Activated effector memory CD4-positive, alpha-beta T cell treated with anti-CD3 and anti-CD28 coated beads, Interleukin-2, amount 50 U/mL, for 16 hours (primary cell): Measurements from ENCODE around the gene TNFRSF12A.

Experiments
- DNase-seq: peaks from one replicate; pipeline ENCODE4 v3.0.0-alpha.2; 2020

The TNFRSF12A gene

DNA sequence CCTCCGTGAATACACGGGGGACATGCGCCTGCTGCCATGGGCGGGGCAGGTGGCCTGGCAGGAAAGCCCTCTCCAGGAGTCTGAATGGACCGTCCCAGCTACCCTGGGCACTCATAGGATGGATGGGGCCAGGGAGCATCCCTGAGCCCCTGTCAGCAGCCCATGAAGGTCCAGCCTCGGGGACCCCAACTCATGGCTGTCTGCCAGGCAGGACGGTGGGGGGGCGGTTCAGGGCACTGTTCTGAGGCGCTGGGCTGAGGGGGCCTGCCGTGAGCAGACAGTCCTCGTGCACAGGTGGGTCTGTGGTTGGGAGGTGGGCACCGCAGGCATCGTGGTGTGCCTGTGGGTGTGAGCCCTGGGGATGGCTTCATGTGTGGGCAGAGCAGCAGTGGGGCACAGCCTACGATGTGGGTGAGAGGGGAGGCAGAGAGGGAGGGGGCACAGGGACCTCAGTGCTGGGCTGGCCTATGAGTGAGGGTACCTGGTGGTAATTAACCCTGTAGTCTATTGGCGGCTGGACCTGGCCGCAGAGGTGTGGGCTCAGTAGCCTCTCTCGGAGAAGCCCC is 33.5 kb upstream of the TNFRSF12A start:
- DNase-seq, result no peak

DNA sequence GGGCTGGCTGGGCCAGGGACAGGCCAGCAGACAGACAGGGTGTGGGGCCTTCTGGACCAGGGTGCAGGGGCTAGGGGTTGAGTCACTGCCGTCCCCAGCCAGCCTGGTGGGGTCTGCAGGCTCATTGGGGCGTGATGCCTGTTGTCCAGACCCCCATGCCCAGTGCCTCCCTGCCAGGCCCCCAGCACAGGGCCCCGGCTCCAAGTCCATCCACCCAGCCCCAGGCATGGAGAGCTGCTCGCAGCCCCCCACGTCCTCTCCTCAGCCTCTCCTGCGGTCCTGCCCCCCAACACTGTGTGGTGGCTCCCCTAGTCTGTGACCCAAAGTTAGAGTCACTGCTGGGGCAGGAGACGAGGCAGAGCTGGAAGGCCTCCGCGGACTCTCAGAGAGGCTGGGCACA is 32.9 kb upstream of the TNFRSF12A start:
- no peak for DNase-seq

DNA sequence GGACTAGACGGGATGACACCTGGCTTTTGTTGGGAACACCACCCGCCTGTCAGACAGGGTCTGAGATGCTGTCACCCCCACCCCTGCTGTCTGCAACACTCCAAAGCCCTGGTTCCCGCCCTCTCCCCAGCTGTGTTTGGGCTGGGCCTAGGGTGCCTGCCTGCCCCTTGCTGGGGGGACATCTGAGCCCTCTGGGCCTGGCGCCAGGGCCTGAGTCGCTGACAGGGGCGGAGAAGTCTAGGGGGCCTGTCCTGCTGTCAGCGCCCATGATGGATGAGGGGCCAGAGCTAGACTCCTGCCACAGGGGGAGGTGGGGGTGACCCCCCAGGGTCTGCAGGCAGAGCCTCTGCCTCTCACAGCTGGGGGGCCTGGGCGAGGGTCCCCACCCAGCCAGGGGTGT is 32.3 kb upstream of the TNFRSF12A start:
- no peak for DNase-seq

DNA sequence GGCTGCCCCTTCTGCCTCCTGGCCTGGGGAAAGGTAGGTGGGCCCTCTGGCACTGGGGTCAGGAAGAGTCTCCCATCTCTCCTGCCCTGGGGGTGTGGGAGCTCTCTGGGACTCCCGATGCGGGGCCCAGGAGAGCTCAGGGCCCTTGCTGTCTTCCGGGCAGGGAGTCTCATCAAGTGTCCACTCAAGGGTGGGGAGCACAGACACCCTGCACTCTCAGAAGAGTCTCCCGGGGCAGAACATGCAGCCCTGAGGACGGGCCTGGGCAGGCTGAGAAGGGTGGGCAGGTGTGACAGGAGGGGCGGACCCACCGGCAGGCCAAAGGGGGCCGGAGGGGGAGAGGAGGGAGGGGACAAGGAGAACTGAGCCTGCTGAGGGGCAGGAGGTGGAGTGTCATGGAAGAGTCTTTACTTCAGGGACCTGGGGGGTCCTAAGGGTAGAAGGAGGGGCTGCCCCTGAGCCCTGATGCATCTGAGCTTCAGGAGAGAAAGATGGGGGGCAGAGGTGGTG is 31.5 kb upstream of the TNFRSF12A start:
- DNase-seq, result no peak

DNA sequence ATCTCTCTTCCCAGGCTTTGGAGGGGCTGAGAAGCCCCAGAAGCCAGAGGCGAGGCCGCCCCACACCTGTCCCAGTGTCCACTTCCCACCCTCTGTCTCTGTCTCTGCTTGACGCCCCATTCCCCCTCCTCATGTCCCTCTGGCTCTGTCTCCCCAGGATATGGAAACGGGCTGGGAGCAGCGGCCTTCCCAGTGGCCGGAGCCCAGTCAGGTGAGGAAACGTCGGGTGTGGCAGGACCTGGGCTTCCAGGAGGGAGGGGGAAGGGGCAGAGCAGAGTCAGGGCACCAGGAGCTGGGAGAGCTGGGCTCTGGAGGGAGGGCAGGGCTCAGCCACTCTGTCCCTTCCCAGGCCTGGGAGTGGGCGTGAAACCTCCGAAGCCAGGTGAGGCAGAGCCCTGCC is 29.3 kb upstream of the TNFRSF12A start:
- DNase-seq, result no peak

DNA sequence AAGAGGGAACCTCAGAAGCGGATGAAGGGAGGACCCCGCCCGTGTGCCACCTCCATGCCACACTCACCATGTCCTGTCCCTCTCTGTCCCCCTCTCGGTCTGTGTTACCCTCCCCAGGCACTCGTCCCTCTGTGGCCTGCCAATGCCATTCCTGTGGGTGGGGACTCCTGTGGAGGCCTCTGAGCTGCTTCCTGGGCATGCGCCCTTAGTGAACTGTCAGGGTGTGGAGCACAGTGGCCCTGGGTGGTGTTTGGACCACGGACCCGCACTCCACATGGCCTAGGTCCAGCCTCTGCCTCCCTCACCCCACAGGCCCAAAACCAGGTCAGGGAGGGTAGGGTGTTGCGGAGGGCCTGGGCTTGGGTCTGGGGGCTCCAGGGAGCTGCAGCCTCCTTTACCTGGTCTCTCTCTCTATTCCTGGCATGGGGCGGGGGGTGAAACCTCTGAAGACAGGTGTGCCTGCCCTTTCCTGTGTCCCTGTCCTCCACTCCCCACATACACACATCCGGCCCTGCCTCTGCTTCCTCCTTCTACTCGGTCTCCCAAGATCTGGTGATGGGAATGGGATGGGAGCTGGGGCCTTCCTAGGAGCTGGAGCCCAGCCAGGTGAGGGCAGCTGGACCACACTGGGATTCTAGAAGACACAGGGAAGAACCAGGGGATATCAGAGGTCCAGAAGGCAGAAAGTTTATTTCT is 28.5 kb upstream of the TNFRSF12A start:
- no peak for DNase-seq

DNA sequence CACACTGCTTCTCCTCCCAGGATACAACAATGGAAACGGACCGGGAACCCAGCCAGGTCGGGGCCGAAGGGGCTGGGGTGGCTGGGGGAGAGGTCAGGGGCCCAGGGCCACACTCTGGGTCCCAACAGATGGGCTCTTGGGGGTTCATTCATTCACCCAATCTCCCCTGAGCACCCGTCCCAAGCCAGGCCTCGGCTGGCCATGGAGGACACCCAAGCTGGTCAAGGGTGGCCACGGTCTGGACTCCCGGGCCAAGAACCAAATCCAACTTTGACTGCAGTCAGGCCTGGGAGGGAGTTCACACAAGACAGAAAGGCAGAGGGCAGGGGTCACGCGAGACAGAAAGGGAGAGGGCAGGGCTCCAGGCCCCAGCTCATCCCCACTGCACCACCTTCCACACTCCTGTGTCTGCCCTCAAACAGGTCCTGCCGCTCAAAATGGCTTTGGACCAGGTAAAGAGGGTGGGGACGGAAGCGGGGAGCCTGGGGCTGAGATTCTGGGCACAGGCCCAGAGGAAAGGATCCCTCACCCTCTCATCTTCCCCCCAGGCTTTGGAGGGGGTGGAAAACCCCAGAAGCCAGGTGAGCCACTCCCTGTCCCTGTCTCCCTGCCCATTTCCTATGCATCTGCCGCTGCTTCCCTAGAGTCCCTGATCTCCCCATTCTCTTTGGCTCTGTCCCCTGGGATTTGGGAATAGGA is 27.6 kb upstream of the TNFRSF12A start:
- DNase-seq, result no peak

DNA sequence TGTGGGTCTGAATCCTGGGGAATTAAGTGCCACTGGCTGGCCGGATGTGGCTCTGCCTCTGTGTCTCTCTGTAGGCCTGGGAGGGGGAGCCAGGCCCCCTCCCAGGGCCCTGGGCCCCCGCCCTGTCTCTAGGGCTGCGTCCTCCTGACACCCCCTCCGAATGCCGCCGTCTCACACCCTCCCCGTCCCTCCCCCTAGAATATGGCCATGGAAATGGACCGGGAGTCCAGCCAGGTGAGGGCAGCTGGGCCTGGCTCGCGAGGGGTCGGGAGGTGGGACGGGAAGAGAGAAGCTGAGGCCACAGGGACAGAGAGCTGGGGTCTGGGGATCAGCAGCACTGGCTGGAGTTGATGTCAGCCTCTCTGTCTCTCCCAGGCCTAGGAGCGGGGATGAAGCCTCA is 23.9 kb upstream of the TNFRSF12A start:
- no peak for DNase-seq

DNA sequence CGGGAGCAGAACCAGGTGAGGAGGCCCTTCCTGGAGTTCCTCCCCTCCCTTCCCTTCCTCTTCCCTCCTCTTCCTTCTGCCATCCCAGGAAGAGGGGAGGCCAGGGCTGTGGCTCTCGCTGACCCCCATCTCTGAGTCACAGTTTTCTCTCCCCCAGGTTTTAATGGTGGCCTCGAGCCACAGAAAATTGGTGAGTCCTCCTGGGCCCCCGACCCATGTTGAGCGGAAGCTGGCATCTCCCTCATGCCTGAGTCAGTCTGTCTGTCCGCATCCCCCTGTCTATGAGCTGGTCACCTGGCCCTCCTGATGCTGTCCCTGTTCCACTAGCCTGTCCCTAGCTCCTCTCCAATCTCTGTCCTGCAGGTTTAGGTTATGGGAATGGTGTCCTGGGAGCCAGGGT is 20.2 kb upstream of the TNFRSF12A start:
- DNase-seq, result no peak

DNA sequence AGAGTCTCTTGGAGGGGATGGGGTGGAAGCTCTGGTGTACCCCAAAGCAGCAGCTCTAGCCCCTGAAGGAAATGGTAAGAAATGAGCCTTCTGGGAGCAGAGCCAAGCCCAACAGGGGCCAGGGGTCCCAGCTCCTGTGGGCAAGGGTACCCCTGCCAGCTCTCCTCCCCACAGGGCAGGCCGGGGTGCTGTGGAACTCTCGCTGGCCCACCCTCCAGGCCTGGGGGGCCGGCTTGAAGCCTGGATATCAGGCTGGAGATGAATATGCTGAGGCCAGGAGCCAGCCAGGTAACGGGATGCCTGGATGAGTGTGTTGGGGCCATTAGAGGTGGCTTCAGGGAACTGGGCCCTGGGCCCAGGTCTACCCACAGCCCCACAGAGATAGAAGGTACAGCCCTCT is 19.6 kb upstream of the TNFRSF12A start:
- DNase-seq, result no peak

DNA sequence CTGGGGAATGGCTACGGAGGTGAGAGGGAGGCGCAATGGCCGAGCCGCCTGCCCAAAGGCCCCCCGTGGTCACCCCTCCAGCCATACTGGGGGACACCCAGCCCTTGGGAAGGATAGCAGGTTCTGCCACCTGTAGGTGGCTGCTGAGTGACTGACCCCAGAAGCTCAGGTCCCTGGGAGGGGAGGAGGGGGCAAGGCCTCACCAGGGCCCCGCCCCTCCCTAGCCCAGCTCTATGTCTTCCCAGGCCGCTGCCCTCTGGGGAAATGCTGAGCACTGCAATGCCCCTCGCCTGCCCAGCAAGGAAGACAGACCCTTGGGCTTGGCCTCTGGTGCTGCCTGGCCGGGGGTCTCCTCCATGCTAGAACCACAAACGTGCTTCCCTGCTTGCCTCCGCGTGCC is 18.9 kb upstream of the TNFRSF12A start:
- no peak for DNase-seq

DNA sequence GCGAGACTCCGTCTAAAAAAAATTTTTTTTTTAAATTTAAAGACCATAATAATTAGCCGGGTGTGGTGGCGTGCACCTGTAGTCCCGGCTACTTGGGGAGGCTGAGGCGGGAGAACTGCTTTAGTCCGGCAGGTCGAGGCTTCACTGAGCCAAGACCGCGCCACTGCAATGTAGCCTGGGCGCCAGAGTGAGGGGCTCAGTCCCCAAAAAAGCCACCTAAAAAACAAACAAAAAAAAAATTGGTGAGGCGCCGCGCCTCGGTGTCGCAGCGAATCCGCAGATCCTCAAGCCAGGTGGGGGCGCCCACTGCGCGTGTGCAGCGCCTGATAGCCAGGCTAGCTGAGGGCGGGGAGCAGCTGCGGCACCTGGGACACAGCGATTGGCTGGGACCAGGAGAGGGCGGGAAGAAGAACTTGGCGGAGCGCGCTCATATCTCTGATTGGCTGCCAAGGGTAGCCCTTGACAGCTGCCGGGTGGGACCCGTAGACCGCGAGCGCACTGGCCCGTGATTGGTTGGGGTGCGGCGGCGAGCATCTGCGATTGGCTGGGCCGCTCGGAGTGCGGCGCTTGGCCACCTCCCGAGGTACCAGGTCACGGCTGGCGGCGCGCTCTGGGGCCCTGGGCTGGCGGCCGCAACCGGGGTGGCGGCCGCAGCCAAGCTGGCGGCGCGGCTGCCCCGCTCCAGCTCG is 16.4 kb upstream of the TNFRSF12A start:
- peak; percentile 99 for DNase-seq

DNA sequence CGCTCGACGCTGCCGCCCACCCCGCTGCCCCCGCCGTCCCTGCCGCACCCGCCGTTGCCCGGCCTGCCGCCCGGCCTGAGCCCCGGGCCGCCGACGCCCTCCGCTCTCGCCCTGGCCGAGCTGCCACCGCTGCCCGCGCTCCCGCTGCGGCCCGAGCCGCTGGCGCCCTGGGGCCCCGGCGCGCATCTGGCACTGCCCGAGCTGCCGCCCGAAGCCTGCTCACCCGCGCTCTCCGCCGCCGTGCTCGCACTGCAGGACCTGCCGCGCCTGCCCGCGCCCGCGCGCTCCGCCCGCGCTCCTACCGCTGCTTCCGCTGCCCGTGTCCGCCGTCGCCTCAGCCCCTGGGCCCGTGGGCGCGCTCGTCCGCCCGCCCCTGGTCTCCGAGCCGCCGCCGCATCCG is 15.8 kb upstream of the TNFRSF12A start:
- no peak for DNase-seq

DNA sequence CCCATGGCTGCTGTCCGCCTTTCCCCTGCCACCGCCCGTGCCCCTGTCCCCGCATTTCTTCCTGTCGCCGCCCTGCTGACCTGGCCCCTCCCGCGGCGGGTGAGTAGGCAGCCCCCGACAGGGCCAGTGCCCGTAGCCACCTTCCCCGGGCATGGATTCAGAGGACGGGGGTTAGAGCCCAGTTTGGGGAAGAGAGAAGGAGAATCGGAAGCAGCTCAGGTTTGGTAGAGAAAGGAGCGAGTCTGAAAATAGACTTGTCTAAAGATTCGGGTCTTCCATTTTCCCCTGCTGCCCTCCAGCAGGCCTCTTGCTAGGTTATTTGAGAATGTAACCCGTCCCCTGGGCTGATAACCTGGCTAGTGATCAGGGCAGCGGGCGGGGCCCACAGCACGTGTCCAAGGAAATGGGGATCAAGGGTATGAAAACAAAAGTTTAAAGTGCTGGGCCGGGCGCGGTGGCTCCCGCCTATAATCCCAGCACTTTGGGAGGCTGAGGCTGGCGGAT is 15.3 kb upstream of the TNFRSF12A start:
- peak; percentile 69 for DNase-seq

DNA sequence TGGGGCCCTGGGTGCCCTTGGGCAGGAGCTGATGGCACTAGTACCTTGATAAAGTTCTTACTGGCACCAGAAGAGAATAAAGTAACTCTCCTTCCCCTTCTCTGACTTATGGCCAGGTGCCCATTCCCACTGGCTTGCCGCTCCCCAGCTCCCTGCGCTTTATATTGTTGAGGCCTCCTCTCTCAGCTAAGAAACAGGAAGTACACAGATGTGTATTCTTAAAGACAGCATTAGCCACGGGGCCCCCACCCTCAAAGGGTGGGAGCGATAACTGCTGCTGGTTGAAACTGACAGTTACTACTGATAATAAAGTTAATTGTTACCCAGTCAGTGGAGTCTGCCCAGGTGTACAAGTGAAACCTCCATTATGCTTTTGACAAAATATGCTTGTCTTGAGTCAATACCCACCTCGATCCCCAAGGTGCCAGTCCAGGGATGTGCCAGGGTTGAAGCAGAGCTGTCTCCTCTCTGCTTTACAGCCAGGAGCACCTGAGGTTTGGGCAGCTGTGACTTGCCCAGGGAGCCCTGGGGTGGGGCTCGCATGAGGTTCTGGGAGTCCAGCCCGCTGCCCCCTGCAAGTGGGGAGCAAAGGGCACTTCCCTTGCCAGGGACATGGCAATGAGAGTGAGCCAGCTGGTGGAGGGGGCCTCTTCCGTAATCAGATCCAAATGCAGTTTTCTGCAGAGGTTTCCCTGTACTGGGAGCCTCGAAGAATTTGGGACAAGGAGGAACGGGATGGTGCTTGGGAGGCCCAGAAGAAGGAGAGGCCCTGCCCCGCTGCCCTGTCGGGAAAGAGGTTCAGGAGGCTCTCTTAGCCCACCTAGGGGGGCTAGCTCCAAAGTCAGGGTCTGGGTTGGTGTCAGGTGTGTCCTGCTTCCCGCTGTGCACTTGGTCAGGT is 12.9 kb upstream of the TNFRSF12A start:
- no peak for DNase-seq

DNA sequence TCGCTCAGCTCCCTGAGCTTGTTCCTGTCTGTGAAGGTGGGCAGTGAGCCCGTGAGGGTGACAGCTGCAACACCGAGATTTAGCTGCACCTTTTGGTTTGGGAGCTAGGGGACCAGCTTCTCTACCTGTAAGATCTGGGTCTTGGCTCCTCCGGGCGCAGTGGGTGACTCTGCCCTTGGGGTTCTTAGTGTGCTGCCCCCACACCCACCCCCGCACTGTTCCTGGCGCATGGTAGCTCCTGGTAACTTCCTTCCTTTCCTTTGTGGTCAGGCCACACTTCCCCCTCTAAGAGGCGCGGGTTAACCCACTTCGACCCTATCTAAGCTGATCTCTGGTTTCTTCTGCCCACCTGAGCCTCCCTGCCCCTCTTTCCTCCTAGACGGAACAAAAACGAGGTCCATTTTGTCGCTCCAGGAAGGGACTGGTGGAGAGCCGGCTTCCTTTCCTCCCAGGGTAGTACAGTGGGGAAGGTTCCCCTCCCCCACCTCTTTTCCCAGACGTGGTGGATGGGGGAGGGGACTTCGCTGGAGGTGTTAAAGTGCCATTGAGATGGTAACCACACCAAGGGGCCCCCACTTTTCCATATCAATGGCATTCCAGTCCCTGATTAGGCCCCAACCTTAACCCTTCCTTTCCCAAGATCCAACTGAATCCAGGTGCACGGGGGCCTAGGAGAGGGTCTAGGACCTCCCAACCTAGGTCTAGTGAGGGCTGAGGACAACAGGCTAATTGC is 12.0 kb upstream of the TNFRSF12A start:
- DNase-seq, result no peak

DNA sequence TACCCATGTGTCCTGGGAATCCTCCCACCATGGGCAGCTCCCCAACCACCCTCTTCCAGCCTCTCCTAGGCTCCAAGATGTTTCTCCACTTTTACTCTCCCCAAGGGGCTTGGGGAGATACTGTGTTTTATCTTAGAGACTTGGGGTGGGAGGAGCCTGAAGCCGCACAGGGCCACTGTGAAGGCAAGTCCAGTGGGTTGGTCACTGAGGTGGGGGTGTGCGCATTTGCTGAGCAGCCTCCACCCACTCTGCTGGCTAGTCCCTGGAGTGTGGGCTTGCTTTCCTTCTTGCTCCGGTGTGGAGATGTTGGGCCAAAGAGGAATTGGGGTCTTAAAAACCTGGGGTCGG is 11.5 kb upstream of the TNFRSF12A start:
- DNase-seq, result no peak

DNA sequence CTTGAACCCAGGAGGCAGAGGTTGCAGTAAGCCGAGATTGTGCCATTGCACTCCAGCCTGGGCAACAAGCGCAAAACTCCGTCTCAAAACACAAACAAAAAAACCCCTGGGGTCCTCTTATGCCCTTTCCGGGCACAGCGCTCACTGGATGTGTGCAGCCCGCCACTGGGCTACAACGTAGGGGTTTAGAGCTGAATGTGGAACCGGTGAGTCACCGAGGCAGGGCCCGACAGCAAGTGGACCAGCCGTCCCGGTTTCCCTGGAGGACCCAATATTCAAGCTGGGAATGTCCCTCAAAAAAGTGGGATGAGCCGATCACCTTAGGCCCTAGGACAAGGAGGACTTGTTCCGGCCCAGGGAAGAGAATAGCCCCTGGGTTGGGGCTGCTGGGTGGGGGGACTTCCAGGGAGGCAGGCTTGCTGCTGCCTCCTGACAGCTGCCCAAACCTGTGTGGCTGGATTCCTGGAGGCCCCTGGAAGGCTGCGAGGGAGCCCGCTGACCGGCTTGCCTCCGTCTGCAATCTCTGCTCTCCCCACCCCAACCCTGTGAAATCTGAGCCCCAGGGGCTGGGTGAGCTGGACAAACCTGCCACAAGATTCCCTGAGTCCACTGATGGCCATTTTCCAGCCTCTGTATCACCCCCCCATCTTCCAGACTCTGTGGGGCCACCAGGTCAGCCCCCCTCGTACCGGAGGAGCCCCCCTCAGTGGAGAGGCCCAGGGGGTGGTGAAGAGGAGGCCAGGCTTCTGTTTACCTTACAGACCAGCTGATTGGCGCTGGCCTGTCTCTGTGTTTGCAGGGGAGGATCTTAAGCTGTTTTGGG is 10.4 kb upstream of the TNFRSF12A start:
- DNase-seq, result no peak

DNA sequence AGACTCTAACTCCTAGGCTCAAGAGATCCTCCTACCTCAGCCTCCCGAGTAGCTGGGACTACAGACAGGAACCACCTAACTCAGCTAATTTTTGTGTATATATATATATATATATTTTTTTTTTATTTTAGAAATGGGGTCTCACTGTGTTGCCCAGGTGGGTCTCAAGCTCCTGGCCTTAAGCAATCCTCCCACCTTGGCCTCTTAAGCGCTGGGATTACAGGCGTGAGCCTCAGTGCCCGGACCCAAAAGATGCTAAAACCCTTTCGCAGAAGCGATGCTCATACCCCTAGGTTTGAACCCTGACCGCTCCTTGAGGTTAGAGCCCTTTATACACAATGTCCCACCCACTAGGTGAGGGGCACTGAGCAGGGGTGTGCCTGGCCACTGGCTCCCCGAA is 9.7 kb upstream of the TNFRSF12A start:
- DNase-seq, result no peak

DNA sequence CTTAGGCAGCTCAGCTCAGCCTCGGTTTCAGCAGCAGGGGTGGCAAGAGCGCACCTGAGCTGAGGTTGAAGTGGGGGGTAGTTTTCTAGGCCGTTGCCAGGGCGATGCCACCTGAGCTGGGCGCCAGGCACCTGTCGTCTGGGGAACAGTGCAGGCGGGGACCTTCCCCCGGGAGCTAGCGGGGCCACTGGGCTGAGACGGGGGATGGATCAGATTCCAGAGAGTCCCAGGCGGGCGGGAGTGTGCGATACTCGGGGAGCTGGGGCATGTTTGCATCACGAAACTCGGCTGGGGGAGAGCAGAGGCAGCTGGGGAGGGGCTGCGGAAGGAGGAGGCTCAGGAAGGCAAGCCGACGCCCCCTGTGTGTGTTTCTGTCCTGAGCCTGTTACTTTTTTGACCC is 7.9 kb upstream of the TNFRSF12A start:
- DNase-seq, result no peak
